HG02798 (cell line): ENCODE results near the gene TGDS.
"Not testable (repeated sequence)": the region's sequence is repeated elsewhere in the genome, so short reads cannot be mapped to it uniquely, and the experiment has no call there.

ENCODE experiments used
- ATAC-seq: cut with Tn5 transposase; IDR thresholded peaks from one replicate; pipeline ENCODE4 v1.9.1; 2021; ENCODE audit warnings: mild to moderate bottlenecking; ENCODE audit not compliant: unreplicated experiment, poor library complexity

Gene TGDS

GRCh38 chr13:94595950-94596574 is at the start of gene TGDS:
TGDS (minus strand) TSS chr13:94596152; CDS start chr13:94596136, 16 bp downstream.
- ATAC-seq, result peak; percentile 99

GRCh38 chr13:94641409-94641941 is 45.5 kb upstream of the TGDS start:
- ATAC-seq, result no peak

GRCh38 chr13:94640721-94641120 is 44.8 kb upstream of the TGDS start:
- no peak for ATAC-seq

- ATAC-seq, result not testable (repeated sequence)
Measured at GRCh38 chr13:94637677-94638076, 41.7 kb upstream of the TGDS start.

GRCh38 chr13:94636942-94637578 is 41.1 kb upstream of the TGDS start:
- ATAC-seq, result no peak

GRCh38 chr13:94636096-94636495 is 40.1 kb upstream of the TGDS start:
- ATAC-seq, result peak; percentile 39

- ATAC-seq, result no peak
Measured at GRCh38 chr13:94632226-94632980, 36.5 kb upstream of the TGDS start.

GRCh38 chr13:94630858-94631257 is 34.9 kb upstream of the TGDS start:
- no peak for ATAC-seq

GRCh38 chr13:94623316-94623715 is 27.4 kb upstream of the TGDS start:
- ATAC-seq, result no peak

- ATAC-seq, result no peak
Measured at GRCh38 chr13:94622344-94622743, 26.4 kb upstream of the TGDS start.

- ATAC-seq, result peak; percentile 82
Measured at GRCh38 chr13:94620286-94620896, 24.4 kb upstream of the TGDS start.

GRCh38 chr13:94617389-94618000 is 21.5 kb upstream of the TGDS start:
- ATAC-seq, result peak; percentile 66

GRCh38 chr13:94613051-94613450 is 17.1 kb upstream of the TGDS start:
- no peak for ATAC-seq

- no peak for ATAC-seq
Measured at GRCh38 chr13:94612050-94612449, 16.1 kb upstream of the TGDS start.

GRCh38 chr13:94610475-94610874 is 14.5 kb upstream of the TGDS start:
- no peak for ATAC-seq

GRCh38 chr13:94609196-94609595 is 13.2 kb upstream of the TGDS start:
- no peak for ATAC-seq

- no peak for ATAC-seq
Measured at GRCh38 chr13:94608586-94608985, 12.6 kb upstream of the TGDS start.

- ATAC-seq, result no peak
Measured at GRCh38 chr13:94607939-94608338, 12.0 kb upstream of the TGDS start.

- no peak for ATAC-seq
Measured at GRCh38 chr13:94607056-94607455, 11.1 kb upstream of the TGDS start.

GRCh38 chr13:94602467-94602866 is 6.5 kb upstream of the TGDS start:
- ATAC-seq, result no peak
